NCI-H774 (cell line): ENCODE measurements around the gene CDK9.

Experiments
- DNase-seq: peaks from one replicate; lab custom pipeline; 2025; lab: John Stamatoyannopoulos, UW

The CDK9 gene

DNA sequence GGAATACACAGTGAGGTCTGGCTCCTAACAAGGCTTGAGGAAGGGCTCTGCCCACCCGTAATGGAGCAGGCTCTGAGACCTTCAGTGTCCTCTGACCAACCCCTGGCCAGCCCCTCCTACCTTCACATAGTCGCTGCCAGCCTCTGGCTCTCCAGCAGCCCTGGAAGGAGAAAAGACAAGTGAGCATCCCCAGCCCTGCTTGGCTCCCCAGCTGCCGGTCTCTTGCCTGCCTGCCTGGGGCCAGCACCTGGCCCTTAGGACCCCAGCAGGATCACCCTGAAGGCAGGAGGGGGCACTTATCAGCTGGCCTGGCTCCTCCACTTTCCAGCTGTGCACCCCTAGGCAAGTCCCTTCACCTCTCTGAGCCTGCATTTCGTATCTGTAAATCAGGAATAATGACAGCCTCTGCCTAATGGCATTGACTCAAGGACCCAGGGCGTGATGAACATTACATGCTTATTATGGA is 24.3 kb upstream of the CDK9 start:
- DNase-seq: no peak

DNA sequence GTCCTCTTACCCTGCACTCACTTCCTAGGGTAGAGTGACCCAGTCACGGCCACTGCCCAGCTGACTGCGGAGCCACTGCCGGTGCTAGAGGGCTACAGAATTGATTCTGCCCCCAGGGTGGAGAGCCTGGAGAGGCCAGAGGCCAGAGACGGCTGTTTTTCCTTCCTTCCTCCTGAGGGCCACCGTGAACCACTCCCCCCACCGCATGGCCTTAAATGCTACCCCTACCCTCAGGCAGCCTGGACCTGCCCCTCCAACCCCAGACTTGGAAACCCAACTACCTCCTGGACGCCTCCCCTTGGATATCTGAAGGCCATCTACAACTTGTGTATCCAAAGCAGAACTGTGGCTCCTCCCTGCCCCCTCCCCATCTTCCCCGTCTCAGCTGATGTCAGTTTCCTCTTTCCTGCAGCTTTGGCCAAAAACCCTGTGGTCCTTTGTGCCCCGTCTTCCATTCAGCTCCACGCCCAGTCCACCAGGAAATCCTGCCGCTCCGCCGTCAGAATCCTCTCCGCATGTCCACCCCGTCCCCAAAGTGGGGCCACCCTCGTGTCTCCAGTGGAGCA is 23.6 kb upstream of the CDK9 start:
- no peak for DNase-seq

DNA sequence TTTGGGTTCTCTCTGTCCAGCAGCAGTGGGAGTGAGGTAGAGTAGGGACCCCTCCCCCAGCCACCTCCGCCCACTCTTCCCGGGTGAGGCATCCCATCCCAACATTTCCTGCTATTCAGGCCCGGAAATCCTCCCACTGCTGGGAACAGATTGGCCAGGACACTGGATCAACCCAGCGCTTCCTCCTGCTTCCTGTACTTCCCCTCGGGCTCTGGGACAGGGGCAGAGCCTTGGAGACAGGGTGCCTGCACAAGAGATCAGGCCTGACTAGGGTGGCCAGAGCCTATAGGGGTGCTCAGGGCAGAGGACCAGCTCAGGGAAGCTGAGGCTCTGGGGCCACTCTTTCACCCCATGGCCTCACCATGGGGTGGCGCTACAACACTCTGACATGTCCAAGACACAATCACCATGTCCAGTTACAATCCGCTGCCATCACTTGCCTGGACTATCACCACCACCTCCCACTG is 21.9 kb upstream of the CDK9 start:
- DNase-seq: peak; percentile 10

DNA sequence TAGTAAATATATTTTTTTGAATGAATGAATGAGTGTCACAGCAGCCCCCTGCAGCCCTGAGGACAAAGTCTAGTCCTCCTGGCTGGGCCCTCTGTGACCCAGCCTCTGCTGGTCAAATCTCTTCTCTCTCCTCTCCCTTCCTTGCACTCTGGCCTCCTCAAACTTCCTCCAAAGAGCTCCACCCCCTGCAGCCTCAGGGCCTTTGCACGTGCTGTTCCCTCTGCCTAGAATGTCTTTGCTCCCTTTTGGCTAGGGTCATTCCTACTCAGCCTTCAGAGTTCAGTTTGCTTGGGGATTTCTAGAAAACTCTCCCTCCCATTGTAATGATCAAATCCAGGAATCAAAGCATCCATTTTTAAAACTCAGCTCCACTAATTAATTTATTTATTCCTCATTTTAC is 20.4 kb upstream of the CDK9 start:
- DNase-seq: no peak

DNA sequence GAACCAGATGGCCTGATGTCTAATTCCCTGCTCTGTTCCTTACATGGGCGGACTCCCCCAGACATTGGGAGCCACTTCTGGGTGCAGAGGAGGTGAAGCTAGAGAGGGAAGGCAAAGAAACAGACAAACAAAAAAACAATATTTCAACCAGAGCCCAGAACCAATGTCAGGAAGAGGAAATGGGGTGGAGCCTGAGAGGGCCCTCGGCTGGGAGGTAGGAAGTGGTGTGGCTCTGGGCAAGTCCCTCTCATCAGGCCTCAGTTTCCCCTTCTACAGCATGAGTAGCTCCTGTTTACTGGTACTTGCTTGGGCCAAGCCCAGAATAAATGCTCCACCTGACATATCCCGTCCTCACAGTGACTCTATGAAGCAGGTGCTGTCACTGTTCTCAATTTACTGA is 18.4 kb upstream of the CDK9 start:
- DNase-seq: no peak

DNA sequence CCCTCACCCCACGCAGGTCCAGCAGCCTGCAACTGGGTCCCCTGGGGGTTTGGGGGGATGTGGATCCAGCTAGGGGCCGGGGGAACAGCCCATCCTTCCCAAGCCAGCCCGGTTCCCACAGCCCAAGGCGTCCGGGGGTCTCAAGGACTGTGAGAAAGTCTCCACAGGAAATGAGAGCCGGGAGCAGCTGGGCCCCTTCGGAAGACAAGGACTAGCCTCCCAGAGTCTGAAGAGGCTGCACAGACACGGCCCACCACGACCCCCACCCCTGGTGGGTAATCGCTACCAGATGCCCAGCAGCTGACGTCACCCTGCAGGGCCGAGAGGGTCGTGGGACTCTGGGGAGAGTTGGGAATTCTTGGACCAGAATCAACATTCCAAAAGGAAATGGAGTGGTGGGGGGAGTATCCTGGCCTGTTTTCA is 17.9 kb upstream of the CDK9 start:
- no peak for DNase-seq

DNA sequence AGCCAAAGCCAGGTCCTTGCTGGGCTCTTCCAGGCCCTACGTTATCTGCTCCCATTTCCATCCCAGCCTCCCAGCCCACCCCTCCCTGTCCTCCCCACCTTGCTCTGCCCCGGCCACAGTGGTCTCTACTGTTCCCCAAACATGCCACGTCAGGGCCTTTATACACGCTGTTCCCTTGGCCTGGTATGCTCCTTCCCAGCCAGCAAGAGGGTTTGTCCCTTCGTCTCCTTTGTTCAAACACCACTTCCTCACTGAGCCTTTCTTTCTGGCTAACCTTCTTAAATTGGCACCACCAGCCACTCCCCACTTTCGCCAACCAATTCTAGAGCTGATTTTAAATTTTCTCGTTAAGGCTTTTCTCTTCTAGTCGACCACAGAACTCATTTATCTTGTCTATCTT is 17.1 kb upstream of the CDK9 start:
- DNase-seq: no peak

DNA sequence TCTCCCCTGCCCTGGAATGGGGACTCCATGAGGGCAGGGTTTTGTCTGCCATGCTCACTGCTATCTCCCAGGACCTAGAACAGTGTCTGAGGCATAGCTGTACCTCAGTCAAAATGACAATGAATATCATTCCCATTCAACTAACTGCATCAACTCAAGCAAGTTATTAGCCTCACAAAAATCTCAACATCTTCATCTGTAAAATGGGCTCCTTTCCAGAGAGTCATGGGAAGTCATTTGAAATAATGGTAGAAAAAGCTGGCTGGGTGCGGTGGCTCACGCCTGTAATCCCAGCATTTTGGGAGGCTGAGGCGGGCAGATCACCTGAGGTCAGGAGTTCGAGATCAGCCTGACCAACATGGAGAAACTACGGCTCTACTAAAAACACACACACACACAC is 16.7 kb upstream of the CDK9 start:
- DNase-seq: no peak

DNA sequence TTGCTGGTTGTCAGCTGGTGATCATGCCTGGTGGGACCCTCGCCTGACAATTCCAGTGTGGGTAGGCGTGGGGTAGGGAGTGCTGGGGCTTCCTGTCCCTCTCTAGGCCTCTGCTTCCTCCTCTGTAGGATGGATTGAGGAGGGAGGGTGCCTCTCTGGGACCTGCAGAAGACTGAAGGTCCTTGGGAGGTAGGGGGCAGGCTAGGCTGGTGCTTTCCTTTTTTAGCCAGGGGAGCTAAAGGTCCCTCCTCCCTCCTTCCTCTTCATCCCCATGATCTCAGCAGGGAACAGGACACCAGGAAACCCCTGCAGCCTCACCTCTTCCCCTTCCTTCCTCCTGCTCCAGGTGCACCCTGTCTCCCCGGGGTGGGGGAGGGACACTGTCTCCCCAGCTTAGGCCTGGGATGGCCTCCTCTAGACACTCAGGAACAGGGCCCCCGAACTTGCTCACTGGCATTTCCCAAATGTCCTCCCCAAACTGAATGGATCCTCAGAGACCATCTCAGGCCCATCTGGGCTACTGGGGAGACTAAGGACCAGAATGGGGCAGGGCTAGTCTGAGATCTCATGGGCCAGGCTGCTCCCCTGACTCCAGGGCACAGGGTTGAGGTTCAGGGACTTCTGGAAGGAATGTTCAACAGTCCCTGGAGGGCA is 15.8 kb upstream of the CDK9 start:
- DNase-seq: no peak

DNA sequence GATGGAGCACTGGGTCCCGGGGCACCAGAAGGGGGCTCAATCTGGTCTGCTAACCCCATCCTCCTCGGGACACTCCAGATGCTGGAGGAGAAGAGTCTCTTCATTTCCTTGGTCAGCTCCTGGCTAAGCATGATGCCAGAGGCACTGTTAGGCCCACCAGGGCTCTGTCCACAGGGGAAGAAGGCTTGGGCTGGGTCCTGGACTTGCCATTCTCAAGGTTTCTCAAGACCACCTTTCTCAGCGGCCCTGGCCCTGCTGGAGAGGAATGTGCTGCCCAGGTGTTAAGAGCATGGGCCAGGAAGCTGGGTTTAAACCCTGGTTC is 15.3 kb upstream of the CDK9 start:
- DNase-seq: no peak

DNA sequence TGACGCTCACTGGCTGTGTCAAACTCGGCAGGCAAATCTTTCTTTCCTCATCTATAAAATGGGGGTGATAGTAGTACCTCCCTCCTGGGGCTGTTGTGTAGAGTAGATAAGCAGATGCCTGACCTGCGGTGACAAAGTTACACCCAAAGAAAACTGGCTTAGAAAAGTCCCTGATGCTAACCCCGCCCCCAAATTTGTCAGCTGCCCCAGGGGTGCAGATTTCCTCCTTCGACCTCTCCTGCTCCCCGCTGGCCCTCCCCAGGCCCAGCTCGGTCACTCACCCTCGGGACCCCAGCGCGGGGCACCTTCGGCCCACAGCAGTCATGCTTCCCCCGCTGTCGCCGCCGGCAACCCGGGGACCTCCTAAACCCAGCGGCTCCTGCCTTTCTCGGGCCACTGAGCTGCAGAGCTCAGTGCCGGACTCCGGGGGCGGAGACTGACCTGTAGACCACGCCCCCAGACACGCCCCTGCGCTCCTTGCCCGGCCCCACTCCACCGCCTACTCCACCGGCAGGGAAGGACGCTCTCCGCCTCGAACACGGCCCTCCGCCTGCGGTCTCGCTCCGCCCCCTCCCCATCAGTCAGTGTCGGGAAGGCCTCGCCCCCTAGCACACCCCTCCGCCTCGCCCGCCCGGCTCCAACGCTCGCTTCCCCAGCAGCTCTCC is 14.8 kb upstream of the CDK9 start:
- peak; percentile 99 for DNase-seq

DNA sequence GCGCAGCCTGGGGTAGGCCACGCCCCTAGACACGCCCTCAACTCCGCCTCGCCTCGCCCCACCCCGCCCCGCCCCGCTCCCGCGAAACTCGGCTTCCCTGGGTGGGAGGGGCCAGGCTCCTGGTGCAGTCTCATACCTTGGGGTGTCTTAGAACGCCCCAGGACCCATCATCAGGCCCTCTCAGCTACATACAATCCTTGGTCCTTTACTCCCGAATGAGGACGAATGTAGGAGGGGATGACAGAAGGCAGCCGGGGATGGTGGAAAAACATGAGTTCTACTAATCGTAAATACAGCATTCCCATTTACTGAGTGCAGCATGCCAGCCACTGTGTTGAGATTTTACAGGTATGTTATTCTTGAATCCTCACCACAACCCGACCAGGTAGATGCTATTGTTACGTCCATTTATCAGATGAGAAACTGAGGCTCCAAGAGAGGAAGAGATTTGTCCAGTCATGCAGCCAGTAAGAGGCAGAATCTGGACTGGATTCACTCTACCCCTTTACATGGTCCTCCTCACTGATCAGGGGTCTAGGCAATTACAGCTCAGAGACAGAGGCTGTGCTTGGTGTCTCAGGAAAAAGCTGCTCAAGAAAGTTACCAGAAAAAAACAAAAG is 14.2 kb upstream of the CDK9 start:
- DNase-seq: no peak

DNA sequence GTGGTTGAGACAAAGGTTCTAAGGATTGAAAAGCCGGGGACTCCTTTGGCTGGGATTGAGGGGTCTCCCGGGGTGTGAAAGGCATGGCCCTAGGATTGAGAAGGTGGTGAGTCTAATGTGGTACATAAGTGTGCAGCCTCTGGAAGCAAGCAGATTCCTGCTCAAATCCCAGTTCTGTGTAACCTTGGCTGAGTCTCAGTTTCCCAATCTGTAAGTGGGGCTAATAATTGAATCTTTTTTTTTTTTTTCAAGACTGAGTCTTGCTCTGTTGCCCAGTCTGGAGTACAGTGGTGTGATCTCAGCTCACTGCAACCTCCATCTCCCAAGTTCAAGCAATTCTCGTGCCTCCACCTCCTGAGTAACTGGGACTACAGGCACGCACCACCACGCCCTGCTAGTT is 13.2 kb upstream of the CDK9 start:
- DNase-seq: no peak

DNA sequence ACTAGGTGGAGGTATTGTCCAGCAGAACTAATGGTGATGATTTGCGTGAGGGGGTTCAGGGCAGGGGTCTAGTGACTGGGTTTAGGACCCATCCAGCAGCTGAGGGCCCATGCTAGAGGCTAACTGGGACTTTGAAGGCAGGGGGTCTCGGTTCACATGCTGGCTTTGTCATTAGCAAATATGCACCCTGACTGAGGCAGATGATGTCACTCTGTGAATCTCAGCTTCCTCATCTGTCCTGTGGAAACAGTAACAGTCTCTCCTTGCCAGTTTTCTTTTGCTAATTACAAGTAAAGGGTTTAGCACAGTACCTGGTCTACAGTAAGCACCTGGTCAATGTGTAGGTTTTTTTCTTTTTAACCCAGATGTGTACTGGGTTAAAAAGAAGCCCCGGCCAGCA is 12.6 kb upstream of the CDK9 start:
- no peak for DNase-seq

DNA sequence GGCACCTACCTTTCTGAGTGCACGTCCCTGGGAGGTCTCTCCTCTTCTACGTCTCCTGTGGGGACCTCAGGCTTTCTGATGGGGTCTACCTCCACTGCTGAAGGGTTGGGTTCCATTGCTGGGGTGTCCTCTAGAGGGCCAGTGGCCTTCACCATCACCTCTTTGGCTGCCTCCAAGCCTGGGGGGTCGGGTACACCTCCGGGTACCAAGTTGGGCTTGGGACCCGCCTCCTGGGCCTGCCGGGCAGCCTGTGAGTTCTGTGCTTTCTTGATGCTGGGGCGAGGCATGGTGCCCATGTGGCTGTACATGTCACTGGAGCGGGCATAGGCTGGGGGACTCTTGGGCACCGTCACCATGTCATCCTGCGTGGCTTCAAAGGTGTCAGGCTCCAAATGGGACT is 11.9 kb upstream of the CDK9 start:
- no peak for DNase-seq

DNA sequence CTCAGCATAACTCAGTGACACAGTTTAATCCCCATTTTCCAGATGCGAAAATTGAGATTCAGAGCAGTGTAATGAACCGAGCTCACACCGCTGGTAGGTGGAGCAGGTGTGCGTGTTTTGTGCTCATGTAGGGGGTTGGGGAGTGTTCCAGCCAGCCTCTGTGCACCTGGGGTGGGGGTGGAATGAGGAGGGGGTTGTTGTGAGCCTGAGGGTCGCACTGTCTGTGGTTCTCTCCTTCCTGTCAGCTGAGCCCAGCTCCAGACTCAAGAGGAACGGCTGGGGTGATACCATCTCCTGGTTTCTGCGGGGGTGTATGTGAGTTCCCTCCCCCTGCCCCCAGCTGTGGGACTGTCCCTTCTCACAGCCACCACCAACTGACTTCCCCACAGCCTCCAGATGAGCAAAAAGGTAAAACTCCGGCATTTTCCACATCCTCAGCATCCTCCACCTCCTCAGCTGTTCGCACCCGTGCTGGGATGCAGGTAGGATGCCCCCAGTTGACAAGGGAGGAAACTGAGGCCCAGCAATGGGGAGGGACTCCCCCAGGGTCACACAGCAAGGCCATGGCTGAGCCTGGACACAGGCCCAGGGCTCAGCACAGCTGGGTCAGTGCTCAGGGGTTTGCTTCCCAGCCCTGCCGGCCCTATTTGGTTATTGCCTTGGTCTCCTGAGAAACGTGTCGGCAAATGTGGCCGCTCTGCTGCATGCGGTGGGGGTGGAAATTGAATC is 9.5 kb upstream of the CDK9 start:
- no peak for DNase-seq

DNA sequence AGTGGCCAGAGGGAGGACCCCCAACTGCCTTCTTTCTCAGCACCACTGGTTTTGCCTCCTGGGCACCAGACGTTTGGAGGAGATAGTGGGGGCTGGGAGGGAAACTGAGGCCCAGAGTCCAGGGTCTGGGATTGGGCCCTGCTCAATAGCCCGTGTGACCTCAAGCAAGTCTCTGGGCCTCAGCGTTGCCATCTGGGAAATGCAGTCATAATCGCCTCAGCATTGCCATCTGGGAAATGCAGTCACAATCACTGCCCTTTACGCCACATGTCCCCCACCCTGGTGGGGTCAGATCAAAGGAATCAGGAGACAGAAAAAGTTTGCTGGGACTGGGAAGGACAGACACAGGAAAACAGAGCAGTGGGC is 8.9 kb upstream of the CDK9 start:
- no peak for DNase-seq

DNA sequence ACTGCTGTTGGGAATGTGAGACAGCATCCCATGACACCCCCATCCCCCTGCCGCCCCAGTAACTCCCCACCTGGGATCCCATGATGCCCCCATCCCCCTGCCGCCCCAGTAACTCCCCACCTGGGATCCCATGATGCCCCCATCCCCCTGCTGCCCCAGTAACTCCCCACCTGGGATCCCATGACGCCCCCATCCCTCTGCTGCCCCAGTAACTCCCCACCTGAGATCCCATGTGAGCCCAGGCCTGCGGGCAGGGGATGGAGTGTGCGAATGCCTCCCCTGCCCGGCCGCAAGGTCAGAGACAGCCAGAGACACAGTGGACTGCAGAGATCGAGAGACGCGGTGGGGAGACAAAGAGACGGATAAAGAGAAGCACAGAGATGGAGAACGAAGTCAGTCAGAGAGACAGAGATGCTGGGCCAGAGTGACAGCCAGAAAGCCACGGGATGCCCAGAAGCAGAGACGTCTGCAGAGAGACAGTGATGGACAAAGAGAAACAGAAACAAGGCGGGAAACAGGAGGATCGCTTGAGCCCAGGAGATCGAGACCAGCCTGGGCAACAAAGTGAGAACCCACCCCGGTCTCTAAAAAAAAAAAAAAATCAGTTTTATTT is 8.4 kb upstream of the CDK9 start:
- no peak for DNase-seq

DNA sequence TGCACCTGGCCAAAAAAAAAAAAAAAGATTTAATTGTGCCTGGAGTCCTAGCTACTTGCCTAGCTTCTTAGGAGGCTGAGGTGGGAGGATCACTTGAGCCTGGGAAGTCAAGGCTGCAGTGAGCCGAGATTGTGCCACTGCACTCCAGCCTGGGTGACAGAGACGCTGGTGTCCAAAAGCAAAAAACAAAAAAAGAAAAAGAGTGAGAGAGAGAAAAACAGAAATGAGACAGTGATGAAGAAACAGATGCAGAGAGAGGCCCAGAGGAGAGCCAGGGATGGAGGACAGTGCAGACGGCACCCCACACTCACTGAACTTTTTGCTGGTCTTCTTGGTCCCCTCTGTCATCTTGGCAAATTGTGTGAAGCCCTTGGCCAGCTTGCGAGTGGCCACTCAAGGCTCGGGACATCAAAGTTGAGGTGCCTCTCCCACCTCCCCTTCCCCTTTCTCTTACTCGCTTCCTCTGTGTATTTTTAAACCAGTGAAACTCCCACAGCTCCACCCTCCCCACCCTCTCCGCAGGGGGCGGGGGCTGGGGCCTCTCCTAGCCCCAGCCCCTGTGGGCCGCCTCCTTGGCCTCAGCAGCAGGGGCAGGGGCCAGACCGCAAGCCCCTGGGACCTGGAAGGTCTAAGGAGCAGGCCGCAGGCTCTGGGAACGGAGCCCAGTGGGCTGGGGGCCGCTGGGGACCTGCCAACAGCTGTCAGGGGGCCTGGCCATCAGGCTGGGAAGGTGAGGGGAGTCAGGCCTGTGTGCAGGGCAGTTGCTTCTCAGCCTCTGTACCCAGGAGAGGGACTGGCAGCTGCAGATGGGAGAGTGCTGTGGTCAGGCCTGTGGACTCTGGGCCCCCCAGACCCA is 7.3 kb upstream of the CDK9 start, which contains the start of gene SH2D3C:
Gene SH2D3C, minus strand, starts transcription at position 387 of the 856 bp plus-strand sequence. Its CDS starts 39 bp downstream, at position 348.
- DNase-seq: no peak

DNA sequence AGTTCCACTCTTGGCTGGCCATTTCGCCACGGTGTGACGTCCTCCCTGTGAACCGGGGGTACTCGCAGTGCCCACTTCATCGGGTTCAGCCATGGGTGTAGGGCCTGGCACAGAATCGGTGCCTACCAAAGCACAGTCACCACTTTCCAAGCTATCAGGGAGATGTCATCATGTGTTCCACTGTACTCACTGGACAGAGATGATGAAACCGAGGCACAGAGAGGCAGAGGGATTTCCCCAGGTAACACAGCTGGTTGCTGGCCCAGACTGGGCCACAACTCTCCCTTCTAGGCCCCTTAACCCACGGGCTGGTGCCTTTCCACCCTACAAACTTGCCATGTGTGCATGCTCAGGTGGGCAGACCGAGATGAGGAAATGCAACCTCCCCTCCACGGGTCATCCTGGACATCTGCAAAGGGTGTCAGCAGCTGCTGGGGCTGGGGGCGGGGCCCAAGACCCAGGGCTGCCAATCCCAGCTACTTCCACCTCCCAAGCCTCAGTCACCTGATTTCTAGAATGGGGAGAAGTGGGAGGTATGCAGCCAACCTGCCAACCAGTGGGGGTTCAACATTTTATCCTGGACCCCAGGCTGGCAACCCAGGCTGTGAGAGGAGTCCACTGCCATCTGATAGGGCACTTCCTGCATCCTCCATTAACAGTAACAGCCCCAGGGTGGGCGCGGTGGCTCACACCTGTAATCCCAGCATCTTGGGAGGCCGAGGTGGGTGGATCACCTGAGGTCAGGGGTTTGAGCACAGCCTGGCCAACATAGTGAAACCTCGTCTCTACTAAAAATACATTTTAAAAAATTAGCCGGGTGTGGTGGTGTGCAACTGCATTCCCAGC is 6.5 kb upstream of the CDK9 start:
- no peak for DNase-seq
